Epithelial cell of esophagus (primary cell): ENCODE results near the gene MIER3.

Source experiments
- DNase-seq: peaks from one replicate; pipeline ENCODE4 v3.0.0; 2010; ENCODE audit warnings: low read depth
- H3K4me3 ChIP-seq: 2 replicates; pipeline ENCODE4 v1.5.1; 2011; ENCODE audit warnings: mild to moderate bottlenecking, low read length, control low read depth
- TF ChIP-seq, protein P1 (sequence below): IDR thresholded peaks from 2 replicates; pipeline ENCODE4 v1.5.1; 2011; ENCODE audit warnings: low read depth, mild to moderate bottlenecking, low read length, control low read depth, inconsistent platforms; ENCODE audit not compliant: insufficient read depth; ENCODE audit errors: missing control alignments

Gene MIER3

DNA sequence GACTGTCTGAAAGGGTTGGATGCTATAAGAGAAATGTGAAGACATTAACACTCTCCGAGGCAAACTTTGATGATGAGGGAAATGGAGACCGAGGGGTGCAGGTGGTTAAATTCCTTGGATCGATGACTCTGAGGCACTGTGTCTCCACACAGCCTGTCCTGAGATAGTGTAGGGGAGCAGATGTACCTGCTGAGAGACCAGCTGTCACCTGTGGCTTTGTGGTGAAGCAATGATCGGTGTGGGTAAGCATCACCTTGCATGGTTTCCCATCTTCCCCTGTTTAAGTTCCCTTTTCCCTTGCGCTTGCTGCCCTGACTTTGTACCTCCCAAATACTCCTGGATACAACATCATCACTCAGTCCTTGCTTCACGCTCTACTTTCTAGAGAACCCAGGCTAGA is 9.8 kb upstream of the MIER3 start:
- DNase-seq, result no peak
- TF ChIP-seq, protein P1, sequence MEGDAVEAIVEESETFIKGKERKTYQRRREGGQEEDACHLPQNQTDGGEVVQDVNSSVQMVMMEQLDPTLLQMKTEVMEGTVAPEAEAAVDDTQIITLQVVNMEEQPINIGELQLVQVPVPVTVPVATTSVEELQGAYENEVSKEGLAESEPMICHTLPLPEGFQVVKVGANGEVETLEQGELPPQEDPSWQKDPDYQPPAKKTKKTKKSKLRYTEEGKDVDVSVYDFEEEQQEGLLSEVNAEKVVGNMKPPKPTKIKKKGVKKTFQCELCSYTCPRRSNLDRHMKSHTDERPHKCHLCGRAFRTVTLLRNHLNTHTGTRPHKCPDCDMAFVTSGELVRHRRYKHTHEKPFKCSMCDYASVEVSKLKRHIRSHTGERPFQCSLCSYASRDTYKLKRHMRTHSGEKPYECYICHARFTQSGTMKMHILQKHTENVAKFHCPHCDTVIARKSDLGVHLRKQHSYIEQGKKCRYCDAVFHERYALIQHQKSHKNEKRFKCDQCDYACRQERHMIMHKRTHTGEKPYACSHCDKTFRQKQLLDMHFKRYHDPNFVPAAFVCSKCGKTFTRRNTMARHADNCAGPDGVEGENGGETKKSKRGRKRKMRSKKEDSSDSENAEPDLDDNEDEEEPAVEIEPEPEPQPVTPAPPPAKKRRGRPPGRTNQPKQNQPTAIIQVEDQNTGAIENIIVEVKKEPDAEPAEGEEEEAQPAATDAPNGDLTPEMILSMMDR, result no peak
- no peak overlapping the region for H3K4me3 ChIP-seq

DNA sequence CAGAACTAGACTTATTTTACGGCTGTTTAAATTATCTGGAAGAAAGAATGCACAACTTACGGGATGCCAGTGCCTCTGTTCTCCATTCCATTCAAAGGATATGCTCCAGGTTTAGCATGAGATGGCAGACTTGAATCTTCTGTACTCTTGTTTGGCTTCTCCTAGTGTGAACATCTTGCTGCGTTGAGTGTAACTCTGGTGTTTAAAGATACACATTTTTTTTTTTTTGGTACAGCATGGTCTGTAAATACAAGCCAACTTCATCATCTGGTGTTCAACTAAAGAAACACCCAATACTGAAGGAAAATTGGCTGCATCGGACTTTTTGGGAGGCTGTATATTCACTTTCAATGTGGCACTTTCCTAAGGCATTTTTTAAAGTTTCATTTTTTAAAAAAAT is 7.4 kb upstream of the MIER3 start:
- TF ChIP-seq, protein P1, result no peak
- H3K4me3 ChIP-seq, result no peak overlapping the region
- DNase-seq, result no peak

DNA sequence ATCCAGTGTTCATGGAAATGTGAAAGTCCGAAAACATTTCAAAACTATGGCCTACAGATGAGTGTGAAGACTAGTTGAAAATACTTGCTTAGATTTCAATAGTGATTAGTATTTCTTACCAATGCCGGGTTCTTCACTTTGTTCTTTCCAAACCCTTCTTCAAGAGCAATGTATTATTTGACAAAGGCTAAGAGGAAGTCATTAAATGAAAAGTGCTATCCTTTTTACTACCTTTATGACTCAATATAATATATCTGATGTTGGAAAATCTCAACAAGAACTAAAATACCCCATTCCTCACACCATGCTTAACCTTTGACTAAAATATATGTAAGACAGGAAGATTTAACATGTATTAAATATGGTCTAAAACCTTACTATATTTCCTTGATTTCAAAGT is 6.7 kb upstream of the MIER3 start:
- DNase-seq, result no peak
- no peak overlapping the region for H3K4me3 ChIP-seq
- TF ChIP-seq, protein P1, result no peak

DNA sequence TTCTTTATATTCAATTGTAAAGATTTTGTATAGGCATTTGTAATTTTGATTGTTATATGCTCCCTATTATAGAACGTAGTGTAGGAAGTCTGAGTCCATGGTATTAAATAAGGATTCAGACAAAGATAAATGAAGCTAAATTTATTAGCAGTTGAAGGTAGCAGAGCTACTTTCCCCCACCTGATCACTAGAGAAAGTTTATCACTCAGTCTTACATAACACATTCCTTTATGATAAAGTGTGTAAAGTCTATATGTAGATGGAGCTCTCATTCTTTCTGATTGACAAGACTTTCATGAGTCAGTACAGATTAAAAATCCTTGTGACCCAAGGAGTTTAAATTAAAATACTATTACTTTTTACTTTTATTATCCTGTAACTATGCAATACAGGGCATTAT is 2.3 kb upstream of the MIER3 start:
- TF ChIP-seq, protein P1, result no peak
- H3K4me3 ChIP-seq, result no peak overlapping the region
- peak; percentile 12 for DNase-seq

DNA sequence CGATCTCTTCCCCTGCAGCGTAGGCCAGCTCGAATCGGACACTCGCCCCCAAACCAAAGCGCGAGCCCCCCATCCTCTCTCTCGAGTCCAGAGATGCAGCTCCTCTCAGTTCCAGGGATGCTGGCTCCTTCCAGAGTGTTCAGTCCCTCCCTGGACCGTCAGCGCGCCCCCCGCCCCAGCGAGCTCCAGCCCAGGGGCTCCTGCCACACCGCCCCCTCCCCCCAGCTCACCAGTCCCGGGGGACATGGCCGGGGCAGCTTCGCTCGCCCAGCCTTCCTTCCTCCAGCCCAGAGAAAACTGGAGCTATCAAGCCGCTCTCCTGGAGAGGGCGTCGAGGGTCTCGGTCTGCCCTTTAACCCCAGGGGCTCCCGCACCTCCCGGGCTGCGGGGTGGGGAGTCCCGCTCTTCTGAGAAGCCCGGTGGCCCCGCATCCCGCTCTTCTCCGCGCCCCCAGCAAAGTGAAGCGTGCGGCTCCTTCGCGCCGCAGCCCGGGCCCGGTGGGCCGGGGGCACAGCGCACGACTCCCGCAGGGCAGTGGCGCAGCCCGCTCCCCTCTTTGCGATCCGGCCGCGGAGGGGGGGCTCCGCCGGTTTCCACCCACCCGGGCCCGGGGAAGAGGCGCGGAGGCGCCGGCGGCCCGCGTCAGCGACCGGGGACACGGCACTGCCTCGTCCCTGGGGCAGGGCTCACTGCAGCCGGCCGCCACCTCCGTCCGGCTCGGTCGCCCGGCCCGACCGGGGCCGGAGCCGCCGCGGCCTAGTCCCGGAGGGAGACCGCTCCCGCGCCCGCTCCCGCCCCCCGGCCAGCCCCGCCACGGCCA is 587 bp downstream of the MIER3 start:
- H3K4me3 ChIP-seq, result peak overlapping the region; percentile 81
- TF ChIP-seq, protein P1, result no peak
- peak; percentile 3 for DNase-seq

DNA sequence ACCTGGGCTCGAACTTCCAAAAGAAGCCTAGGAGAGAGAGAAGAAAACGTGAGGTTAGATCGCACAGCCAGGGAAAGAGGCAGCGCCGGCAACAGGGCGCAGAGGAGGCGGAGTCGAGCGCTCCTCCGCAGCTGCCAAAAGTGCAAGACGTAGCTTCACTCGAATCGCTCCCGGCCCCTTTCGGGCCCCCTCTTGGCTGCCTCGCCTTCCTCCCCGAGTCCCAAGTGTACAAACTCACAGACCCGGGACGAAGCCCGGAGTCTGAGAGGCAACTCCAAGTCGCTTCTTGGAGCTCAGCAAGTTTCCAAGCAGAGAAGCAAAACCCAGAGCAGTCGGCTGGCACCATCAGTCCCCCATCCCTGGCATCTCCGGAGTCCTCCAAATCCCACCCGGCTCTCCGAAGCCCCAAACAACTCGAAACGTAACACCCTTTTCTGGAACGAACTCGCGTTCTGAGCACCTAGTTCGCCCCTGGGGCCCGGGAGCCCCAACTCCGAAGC is 1.2 kb downstream of the MIER3 start:
- peak overlapping the region; percentile 81 for H3K4me3 ChIP-seq
- TF ChIP-seq, protein P1, result no peak
- peak; percentile 63 for DNase-seq

DNA sequence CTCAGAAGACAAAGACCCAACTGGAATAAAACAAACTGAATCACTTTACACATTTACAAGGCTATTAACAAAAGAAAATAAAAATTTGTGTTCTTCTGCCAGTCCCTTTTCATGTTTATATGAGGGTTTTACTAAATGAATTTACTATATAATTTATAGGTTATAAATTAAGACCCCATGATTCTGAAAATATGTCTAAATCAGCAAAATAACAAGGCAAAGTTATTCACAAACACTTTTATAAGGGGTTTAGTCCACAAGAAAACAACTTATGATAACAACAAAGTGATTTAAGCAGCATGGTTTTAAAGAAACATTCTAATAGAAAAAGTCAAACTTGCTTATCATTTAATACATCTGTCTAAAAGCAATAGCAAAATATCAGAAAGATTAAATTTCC is 4.9 kb downstream of the MIER3 start:
- no peak for DNase-seq
- no peak overlapping the region for H3K4me3 ChIP-seq

More for the DNA sequence above, 4.9 kb downstream of the MIER3 start:
- TF ChIP-seq, protein P1, result no peak
